Fibroblast of lung (primary cell): ENCODE data around the gene DCLK2. TPM values are rescaled to one million over a fixed set of nuclear protein-coding genes. Genes with fewer than 3 reads are reported as not detected.

ENCODE experiments used
- DNase-seq, 2 donors: peaks; one replicate each; pipeline versions ENCODE4 v3.0.0 to v3.0.0-alpha.2; 2010; ENCODE audit warnings: low read depth in 2 of 2
- H2AFZ ChIP-seq: 2 replicates; pipeline ENCODE4 v1.5.1; 2012; ENCODE audit warnings: low read length, control low read depth, inconsistent platforms
- H3K27ac ChIP-seq: 2 replicates; pipeline ENCODE4 v1.5.1; 2011; ENCODE audit warnings: low read length, control low read depth; ENCODE audit not compliant: insufficient read depth
- H3K27me3 ChIP-seq: 2 replicates; pipeline ENCODE4 v1.5.1; 2011; ENCODE audit warnings: mild to moderate bottlenecking, low read length; ENCODE audit not compliant: control insufficient read depth, insufficient read depth
- H3K36me3 ChIP-seq: 2 replicates; pipeline ENCODE4 v1.5.1; 2011; ENCODE audit warnings: low read length; ENCODE audit not compliant: control insufficient read depth, insufficient read depth
- H3K4me1 ChIP-seq: 2 replicates; pipeline ENCODE4 v1.5.1; 2011; ENCODE audit warnings: low read length; ENCODE audit not compliant: control insufficient read depth, insufficient read depth; ENCODE audit errors: extremely low read depth
- H3K4me2 ChIP-seq: 2 replicates; pipeline ENCODE4 v1.5.1; 2011; ENCODE audit warnings: low read length, control low read depth; ENCODE audit not compliant: insufficient read depth; ENCODE audit errors: extremely low read depth
- H3K4me3 ChIP-seq, 4 experiments: fragments of 200-600 bp in 1 of 4; sonication (generic) in 1 of 4; replicated peaks in 1 of 4; 2 replicates each; pipeline ENCODE4 v1.5.1; 2011 to 2016; ENCODE audit warnings: low read length in 4 of 4, low read depth in 3 of 4, mild to moderate bottlenecking in 3 of 4, control low read depth in 2 of 4, inconsistent platforms in 1 of 4, mixed read lengths in 1 of 4; ENCODE audit not compliant: insufficient read depth in 1 of 4; ENCODE audit errors: control extremely low read depth in 1 of 4
- H3K79me2 ChIP-seq: 2 replicates; pipeline ENCODE4 v1.5.1; 2012; ENCODE audit warnings: mild to moderate bottlenecking, low read length, inconsistent platforms; ENCODE audit not compliant: control insufficient read depth, insufficient read depth
- H3K9ac ChIP-seq: 2 replicates; pipeline ENCODE4 v1.5.1; 2011; ENCODE audit warnings: mild to moderate bottlenecking, low read length, control low read depth; ENCODE audit not compliant: insufficient read depth
- H3K9me3 ChIP-seq: 2 replicates; pipeline ENCODE4 v1.5.1; 2012; ENCODE audit warnings: low read depth, low read length; ENCODE audit not compliant: control insufficient read depth, insufficient read depth
- H4K20me1 ChIP-seq: 2 replicates; pipeline ENCODE4 v1.5.1; 2011; ENCODE audit warnings: low read length; ENCODE audit not compliant: control insufficient read depth, insufficient read depth; ENCODE audit errors: extremely low read depth
- CTCF ChIP-seq, 2 donors: IDR thresholded peaks in 1 of 2; conservative IDR thresholded peaks in 1 of 2; 1 replicate in 1 of 2; 2 replicates in 1 of 2; pipeline ENCODE4 v1.5.1; 2011 to 2012; ENCODE audit warnings: low read length in 2 of 2, control low read depth in 1 of 2, inconsistent platforms in 1 of 2, low read depth in 1 of 2, mild to moderate bottlenecking in 1 of 2
- EZH2 ChIP-seq: IDR thresholded peaks from 2 replicates; pipeline ENCODE4 v1.5.1; 2012; ENCODE audit warnings: low read length, control low read depth, mild to moderate bottlenecking; ENCODE audit errors: missing control alignments
- polyA plus RNA-seq, 2 donors: library from polyadenylated mRNA; depleted of rRNA in 1 of 2; stranded (reverse) in 1 of 2; unstranded in 1 of 2; fragments of >200 nt; gene quantifications; 2 replicates each; pipeline ENCODE4 v1.2.1, GENCODE V29; 2011 to 2012; ENCODE audit warnings: missing spikeins in 1 of 2
- total RNA-seq: library from RNA; depleted of rRNA; stranded (reverse); fragments of >200 nt; gene quantifications from 2 replicates; pipeline ENCODE4 v1.2.1, GENCODE V29; 2014

Gene DCLK2
- total and polyA plus RNA-seq, 2 donors (not counting 1 experiment from before 2014, with no cell fraction given): 3.8 to 14.0 TPM

- peak; percentile 68 to 75 for DNase-seq
- peaks cover 37% of the 10 kb centered on the region for H3K4me1 ChIP-seq
- peak overlapping the region; percentile 46 for H3K27ac ChIP-seq
Observed at GRCh38 chr4:150231107-150231770, 153.0 kb downstream of the DCLK2 start.

DNA sequence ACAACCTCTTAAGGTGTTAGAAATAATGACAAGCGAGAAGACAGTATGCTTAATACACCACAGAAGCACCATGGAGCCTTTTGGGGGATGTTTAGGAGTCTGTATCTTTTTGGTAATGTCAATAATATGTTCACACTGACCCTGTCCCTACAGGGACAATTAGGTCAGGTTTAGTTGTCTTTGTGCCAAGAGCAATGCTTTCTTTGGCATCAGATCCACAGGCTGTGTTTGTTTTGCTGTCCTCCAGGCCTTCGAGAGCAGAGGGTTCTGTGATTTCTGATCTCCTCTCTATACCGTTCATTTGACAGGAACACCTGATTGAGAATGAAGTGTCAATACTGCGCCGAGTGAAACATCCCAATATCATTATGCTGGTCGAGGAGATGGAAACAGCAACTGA lies 153.8 kb downstream of the DCLK2 start:
- Histone ChIP-seq H2AFZ (no peak overlapping the region), H3K9ac (no peak overlapping the region), H3K27me3 (no peaks in the 10 kb centered on the region), H3K79me2 (no peaks in the 10 kb centered on the region), H3K9me3 (no peaks in the 10 kb centered on the region), H3K27ac (peak overlapping the region; percentile 46), H4K20me1 (no peaks in the 10 kb centered on the region), H3K36me3 (no peaks in the 10 kb centered on the region), H3K4me1 (peaks cover 43% of the 10 kb centered on the region), H3K4me2 (no peak overlapping the region), H3K4me3 (no peak overlapping the region)
- DNase-seq: no peak
- TF ChIP-seq EZH2: no peak

More at GRCh38 chr4:150231107-150231770, 153.0 kb downstream of the DCLK2 start:
- Histone ChIP-seq H3K4me3 (no peak overlapping the region), H3K27me3 (no peaks in the 10 kb centered on the region), H3K79me2 (no peaks in the 10 kb centered on the region), H4K20me1 (no peaks in the 10 kb centered on the region), H3K4me2 (no peak overlapping the region), H3K36me3 (no peaks in the 10 kb centered on the region), H3K9ac (no peak overlapping the region), H2AFZ (no peak overlapping the region), H3K9me3 (no peaks in the 10 kb centered on the region)
- no peak for TF ChIP-seq EZH2
- TF ChIP-seq CTCF (conservative IDR thresholded peaks at IDR 0.05 in 1 of 2, IDR thresholded peaks at IDR 0.05 in 1 of 2; ENCODE audit: low read depth in 1 of 2, low read length in 2 of 2): no peak

- no peak overlapping the region for H3K4me3 ChIP-seq
- H3K9ac ChIP-seq: no peak overlapping the region
- peaks cover 48% of the 10 kb centered on the region for H3K4me1 ChIP-seq
Observed at GRCh38 chr4:150234246-150234645, 156.0 kb downstream of the DCLK2 start.

More at GRCh38 chr4:150234246-150234645, 156.0 kb downstream of the DCLK2 start:
- Histone ChIP-seq H3K9me3 (no peaks in the 10 kb centered on the region), H3K27ac (peak overlapping the region; percentile 34), H3K79me2 (no peaks in the 10 kb centered on the region), H3K27me3 (no peaks in the 10 kb centered on the region), H4K20me1 (no peaks in the 10 kb centered on the region), H2AFZ (no peak overlapping the region), H3K4me2 (no peak overlapping the region), H3K36me3 (no peaks in the 10 kb centered on the region)
- peak; percentile 43 to 63 for DNase-seq
- TF ChIP-seq CTCF (conservative IDR thresholded peaks at IDR 0.05 in 1 of 2, IDR thresholded peaks at IDR 0.05 in 1 of 2; ENCODE audit: low read depth in 1 of 2, low read length in 2 of 2): no peak
- no peak for TF ChIP-seq EZH2
